ENCODE results near the gene NXPH3.

DNA sequence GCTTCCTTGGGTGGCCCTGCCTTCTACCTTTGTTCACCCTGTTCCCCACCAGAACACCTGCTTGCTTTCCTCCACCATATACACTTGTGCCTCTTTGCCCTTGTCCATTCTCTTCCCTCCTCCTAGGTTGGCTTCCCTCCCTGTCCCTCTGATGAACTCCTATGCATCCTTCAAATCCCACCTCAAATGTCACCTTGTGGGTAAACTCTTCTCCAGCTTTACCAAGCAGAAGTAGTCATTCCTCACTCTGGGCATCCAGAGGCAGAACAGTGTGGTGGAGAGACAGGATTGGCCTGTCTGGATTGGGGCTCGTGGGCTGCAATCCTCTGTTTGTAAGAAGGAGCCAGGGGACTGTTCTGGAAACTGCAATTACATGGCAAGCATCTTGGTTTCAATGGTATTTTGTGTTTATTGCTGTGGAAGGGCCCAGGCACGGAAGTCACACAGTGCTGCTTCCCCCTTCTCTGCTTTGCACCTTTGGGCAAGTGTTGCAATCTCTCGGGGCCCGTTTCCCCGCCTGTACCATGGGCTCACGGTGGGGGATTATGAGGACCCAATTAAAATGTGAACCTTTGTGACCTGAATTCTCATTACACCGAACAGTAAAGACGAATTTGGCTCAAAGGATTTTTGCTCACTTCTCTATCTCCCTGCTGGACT lies 21.9 kb upstream of the NXPH3 start:
- TF ChIP-seq POLR2A (IDR thresholded peaks at IDR 0.05; ENCODE audit: low read depth, low read length), result no peak
- TF ChIP-seq, protein P1, sequence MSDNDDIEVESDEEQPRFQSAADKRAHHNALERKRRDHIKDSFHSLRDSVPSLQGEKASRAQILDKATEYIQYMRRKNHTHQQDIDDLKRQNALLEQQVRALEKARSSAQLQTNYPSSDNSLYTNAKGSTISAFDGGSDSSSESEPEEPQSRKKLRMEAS (IDR thresholded peaks at IDR 0.05; ENCODE audit: insufficient read depth, insufficient read length), result no peak
- TF ChIP-seq, protein P2, sequence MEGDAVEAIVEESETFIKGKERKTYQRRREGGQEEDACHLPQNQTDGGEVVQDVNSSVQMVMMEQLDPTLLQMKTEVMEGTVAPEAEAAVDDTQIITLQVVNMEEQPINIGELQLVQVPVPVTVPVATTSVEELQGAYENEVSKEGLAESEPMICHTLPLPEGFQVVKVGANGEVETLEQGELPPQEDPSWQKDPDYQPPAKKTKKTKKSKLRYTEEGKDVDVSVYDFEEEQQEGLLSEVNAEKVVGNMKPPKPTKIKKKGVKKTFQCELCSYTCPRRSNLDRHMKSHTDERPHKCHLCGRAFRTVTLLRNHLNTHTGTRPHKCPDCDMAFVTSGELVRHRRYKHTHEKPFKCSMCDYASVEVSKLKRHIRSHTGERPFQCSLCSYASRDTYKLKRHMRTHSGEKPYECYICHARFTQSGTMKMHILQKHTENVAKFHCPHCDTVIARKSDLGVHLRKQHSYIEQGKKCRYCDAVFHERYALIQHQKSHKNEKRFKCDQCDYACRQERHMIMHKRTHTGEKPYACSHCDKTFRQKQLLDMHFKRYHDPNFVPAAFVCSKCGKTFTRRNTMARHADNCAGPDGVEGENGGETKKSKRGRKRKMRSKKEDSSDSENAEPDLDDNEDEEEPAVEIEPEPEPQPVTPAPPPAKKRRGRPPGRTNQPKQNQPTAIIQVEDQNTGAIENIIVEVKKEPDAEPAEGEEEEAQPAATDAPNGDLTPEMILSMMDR (IDR thresholded peaks at IDR 0.05; ENCODE audit: extremely low read depth in 1 of 2, insufficient read depth in 1 of 2, low read depth in 1 of 2, low read length in 2 of 2), result no peak

All from endothelial cell of umbilical vein (primary cell).